Measurements from ENCODE around the gene DDX6.
"Not testable (repeated sequence)": the region's sequence is repeated elsewhere in the genome, so short reads cannot be mapped to it uniquely, and the experiment has no call there.

DNA sequence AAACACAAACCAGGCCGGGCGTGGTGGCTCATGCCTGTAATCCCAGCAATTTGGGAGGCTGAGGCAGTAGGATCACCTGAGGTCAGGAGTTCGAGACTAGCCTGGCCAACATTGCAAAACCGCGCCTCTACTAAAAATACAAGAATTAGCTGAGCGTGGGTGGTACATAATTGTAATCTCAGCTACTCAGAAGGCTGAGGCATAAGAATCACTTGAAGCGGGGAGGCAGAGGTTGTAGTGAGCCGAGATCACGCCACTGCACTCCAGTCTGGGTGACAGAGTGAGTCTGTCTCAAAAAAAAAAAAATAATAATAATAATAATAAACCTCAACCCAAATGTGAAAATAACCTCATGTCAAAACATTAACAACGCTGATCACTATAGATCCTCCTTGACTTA is 29.0 kb downstream of the DDX6 start:
- TF ChIP-seq, protein P1, sequence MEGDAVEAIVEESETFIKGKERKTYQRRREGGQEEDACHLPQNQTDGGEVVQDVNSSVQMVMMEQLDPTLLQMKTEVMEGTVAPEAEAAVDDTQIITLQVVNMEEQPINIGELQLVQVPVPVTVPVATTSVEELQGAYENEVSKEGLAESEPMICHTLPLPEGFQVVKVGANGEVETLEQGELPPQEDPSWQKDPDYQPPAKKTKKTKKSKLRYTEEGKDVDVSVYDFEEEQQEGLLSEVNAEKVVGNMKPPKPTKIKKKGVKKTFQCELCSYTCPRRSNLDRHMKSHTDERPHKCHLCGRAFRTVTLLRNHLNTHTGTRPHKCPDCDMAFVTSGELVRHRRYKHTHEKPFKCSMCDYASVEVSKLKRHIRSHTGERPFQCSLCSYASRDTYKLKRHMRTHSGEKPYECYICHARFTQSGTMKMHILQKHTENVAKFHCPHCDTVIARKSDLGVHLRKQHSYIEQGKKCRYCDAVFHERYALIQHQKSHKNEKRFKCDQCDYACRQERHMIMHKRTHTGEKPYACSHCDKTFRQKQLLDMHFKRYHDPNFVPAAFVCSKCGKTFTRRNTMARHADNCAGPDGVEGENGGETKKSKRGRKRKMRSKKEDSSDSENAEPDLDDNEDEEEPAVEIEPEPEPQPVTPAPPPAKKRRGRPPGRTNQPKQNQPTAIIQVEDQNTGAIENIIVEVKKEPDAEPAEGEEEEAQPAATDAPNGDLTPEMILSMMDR (conservative IDR thresholded peaks at IDR 0.05; ENCODE audit: low read depth in 2 of 2): not testable (repeated sequence)
- TF ChIP-seq EZH2 (IDR thresholded peaks at IDR 0.05; ENCODE audit: low read depth, unreplicated experiment); JUNB (IDR thresholded peaks at IDR 0.05; ENCODE audit: unreplicated experiment); EZH2phosphoT487 (IDR thresholded peaks at IDR 0.05; ENCODE audit: unreplicated experiment); POLR2AphosphoS5 (IDR thresholded peaks at IDR 0.05; ENCODE audit: low read depth): not testable (repeated sequence)
